Testis (tissue), 2 donors: ENCODE measurements around the gene ALDH1A2.

ENCODE experiments used
- POLR2A ChIP-seq: fragments of 450-650 bp; IDR thresholded peaks from one replicate; pipeline ENCODE4 v1.6.1; 2017; ENCODE audit warnings: antibody characterized with exemption, mild to moderate bottlenecking, moderate library complexity
- TF ChIP-seq, protein P1 (sequence below), 3 experiments: fragments of 450-650 bp in 2 of 3; fragments of 200-600 bp in 1 of 3; sonication (generic) in 1 of 3; IDR thresholded peaks; one replicate each; pipeline ENCODE4 v1.5.1; 2016 to 2019; ENCODE audit warnings: antibody characterized with exemption in 3 of 3, mild to moderate bottlenecking in 2 of 3, moderate library complexity in 1 of 3

GRCh38 chr15:57950381-57950946 lies 115.0 kb downstream of the ALDH1A2 start:
- TF ChIP-seq, protein P1, sequence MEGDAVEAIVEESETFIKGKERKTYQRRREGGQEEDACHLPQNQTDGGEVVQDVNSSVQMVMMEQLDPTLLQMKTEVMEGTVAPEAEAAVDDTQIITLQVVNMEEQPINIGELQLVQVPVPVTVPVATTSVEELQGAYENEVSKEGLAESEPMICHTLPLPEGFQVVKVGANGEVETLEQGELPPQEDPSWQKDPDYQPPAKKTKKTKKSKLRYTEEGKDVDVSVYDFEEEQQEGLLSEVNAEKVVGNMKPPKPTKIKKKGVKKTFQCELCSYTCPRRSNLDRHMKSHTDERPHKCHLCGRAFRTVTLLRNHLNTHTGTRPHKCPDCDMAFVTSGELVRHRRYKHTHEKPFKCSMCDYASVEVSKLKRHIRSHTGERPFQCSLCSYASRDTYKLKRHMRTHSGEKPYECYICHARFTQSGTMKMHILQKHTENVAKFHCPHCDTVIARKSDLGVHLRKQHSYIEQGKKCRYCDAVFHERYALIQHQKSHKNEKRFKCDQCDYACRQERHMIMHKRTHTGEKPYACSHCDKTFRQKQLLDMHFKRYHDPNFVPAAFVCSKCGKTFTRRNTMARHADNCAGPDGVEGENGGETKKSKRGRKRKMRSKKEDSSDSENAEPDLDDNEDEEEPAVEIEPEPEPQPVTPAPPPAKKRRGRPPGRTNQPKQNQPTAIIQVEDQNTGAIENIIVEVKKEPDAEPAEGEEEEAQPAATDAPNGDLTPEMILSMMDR (IDR thresholded peaks at IDR 0.05) = no peak
- no peak for TF ChIP-seq POLR2A
